ENCODE results near the gene ACO2.
"Not testable (repeated sequence)": the region's sequence is repeated elsewhere in the genome, so short reads cannot be mapped to it uniquely, and the experiment has no call there.

Gene ACO2

GRCh38 chr22:41550952-41551491 is 82.1 kb downstream of the ACO2 start:
- no peak overlapping the region for H3K27ac ChIP-seq
- no peak for TF ChIP-seq CTCF (conservative IDR thresholded peaks at IDR 0.05)
- TF ChIP-seq ZFX (IDR thresholded peaks at IDR 0.05) = no peak

GRCh38 chr22:41551877-41552582 is 83.1 kb downstream of the ACO2 start:
- TF ChIP-seq ZFX (IDR thresholded peaks at IDR 0.05) (no peak), CTCF (conservative IDR thresholded peaks at IDR 0.05) (no peak)
- no peak overlapping the region for H3K27ac ChIP-seq

- no peak overlapping the region for H3K27ac ChIP-seq
Observed at GRCh38 chr22:41555325-41555982, 86.5 kb downstream of the ACO2 start.

GRCh38 chr22:41556561-41556960 is 87.6 kb downstream of the ACO2 start:
- H3K27ac ChIP-seq = no peak overlapping the region
- no peak for TF ChIP-seq CTCF (conservative IDR thresholded peaks at IDR 0.05)
- TF ChIP-seq ZFX (IDR thresholded peaks at IDR 0.05) = no peak

More at GRCh38 chr22:41555325-41555982, 86.5 kb downstream of the ACO2 start:
- TF ChIP-seq ZFX (IDR thresholded peaks at IDR 0.05) (no peak), CTCF (conservative IDR thresholded peaks at IDR 0.05) (no peak)

GRCh38 chr22:41557401-41558240 is 88.7 kb downstream of the ACO2 start:
- no peak for TF ChIP-seq CTCF (conservative IDR thresholded peaks at IDR 0.05)
- no peak for TF ChIP-seq ZFX (IDR thresholded peaks at IDR 0.05)
- H3K27ac ChIP-seq = no peak overlapping the region

- H3K27ac ChIP-seq = not testable (repeated sequence)
Observed at GRCh38 chr22:41558241-41558630, 89.3 kb downstream of the ACO2 start.

- H3K27ac ChIP-seq = no peak overlapping the region
- TF ChIP-seq ZFX (IDR thresholded peaks at IDR 0.05) (no peak), CTCF (conservative IDR thresholded peaks at IDR 0.05) (no peak)
Observed at GRCh38 chr22:41560095-41560471, 91.2 kb downstream of the ACO2 start.

Measured in C4-2B (cell line).